Upper lobe of left lung (tissue), 6 donors: ENCODE results near the gene IGF2BP1. TPM values are rescaled to one million over a fixed set of nuclear protein-coding genes. Genes with fewer than 3 reads are reported as not detected.

ENCODE experiments used
- ATAC-seq, 2 donors: fragments of 200-7000 bp; cut with Tn5 transposase; one replicate each; pipeline ENCODE4 v1.9.1; 2022; ENCODE audit warnings: mild to moderate bottlenecking in 2 of 2, moderate library complexity in 2 of 2; ENCODE audit not compliant: low FRiP score in 2 of 2
- DNase-seq, 2 donors: peaks; one replicate each; pipeline ENCODE4 v3.0.0-alpha.2; 2019 to 2020
- H3K27ac ChIP-seq, 4 donors: fragments of 200-600 bp; sonication (generic); one replicate each; pipeline ENCODE4 v1.5.1; 2016 to 2019
- H3K27me3 ChIP-seq, 4 donors: fragments of 200-600 bp; sonication (generic); one replicate each; pipeline ENCODE4 v1.5.1; 2017 to 2019
- H3K36me3 ChIP-seq, 4 donors: fragments of 200-600 bp; sonication (generic); one replicate each; pipeline ENCODE4 v1.5.1; 2016 to 2019
- H3K4me1 ChIP-seq, 4 donors: fragments of 200-600 bp; sonication (generic); one replicate each; pipeline ENCODE4 v1.5.1; 2018 to 2019
- H3K4me3 ChIP-seq, 4 donors: fragments of 200-600 bp; sonication (generic); one replicate each; pipeline ENCODE4 v1.5.1; 2017 to 2019; ENCODE audit warnings: mild to moderate bottlenecking in 2 of 4, moderate library complexity in 1 of 4
- H3K9me3 ChIP-seq, 4 donors: fragments of 200-600 bp; sonication (generic); one replicate each; pipeline ENCODE4 v1.5.1; 2018 to 2019
- CTCF ChIP-seq, 6 experiments: fragments of 450-650 bp in 4 of 6; fragments of 200-600 bp in 2 of 6; sonication (generic) in 2 of 6; IDR thresholded peaks; one replicate each; pipeline ENCODE4 v1.5.1; 2016 to 2019; ENCODE audit warnings: antibody characterized with exemption in 6 of 6
- EP300 ChIP-seq, 4 donors: sonication (generic); formaldehyde crosslinking; IDR thresholded peaks; one replicate each; pipeline ENCODE4 v1.5.1; 2017; ENCODE audit warnings: antibody characterized with exemption in 4 of 4, control low read depth in 2 of 4
- POLR2A ChIP-seq, 4 donors: fragments of 450-650 bp; IDR thresholded peaks; one replicate each; pipeline ENCODE4 v1.5.1; 2016 to 2017; ENCODE audit warnings: antibody characterized with exemption in 4 of 4, mild to moderate bottlenecking in 2 of 4
- POLR2AphosphoS5 ChIP-seq, 2 donors: sonication (generic); formaldehyde crosslinking; IDR thresholded peaks; one replicate each; pipeline ENCODE4 v1.5.1; 2017; ENCODE audit warnings: antibody characterized with exemption in 2 of 2
- WGBS, 2 donors: methylation state at CpG; one replicate each; pipeline ENCODE4 v1.1.5; 2017 to 2018; 5-methylcytosine and 5-hydroxymethylcytosine counted together
- total RNA-seq, 6 donors: library from RNA; depleted of rRNA in 4 of 6; stranded (reverse); fragments of >200 nt in 4 of 6; gene quantifications; one replicate each; pipeline versions ENCODE4 v1.1.0 to v1.2.1, GENCODE V29; 2016 to 2021
- donor health status: DM: no; HTN: no; CAD: no; lungs with moderate emphysema.
- donor health status: DM: no; HTN: yes; CAD: no; lungs with severe emphysema.

IGF2BP1 gene
- total RNA-seq, 6 donors from 2014 or later = 1.3 to 1.4 TPM; not detected in 4

GRCh38 chr17:49067163-49067562, 70.0 kb downstream of the IGF2BP1 start:
- no peak for ATAC-seq
- WGBS, 2 donors = 80 to 84% methylated on average over 6 to 8 of the region's 8 CpGs
- TF ChIP-seq CTCF (IDR thresholded peaks at IDR 0.05) (no peak), POLR2AphosphoS5 (IDR thresholded peaks at IDR 0.05) (no peak), POLR2A (IDR thresholded peaks at IDR 0.05) (no peak), EP300 (IDR thresholded peaks at IDR 0.05) (no peak)
- H3K4me1 ChIP-seq = no peaks in the 10 kb centered on the region
- H3K9me3 ChIP-seq = no peaks in the 10 kb centered on the region
- H3K27ac ChIP-seq = no peak overlapping the region
- H3K36me3 ChIP-seq = no peaks in the 10 kb centered on the region
- DNase-seq = no peak
- H3K27me3 ChIP-seq = no peaks in the 10 kb centered on the region
- no peak overlapping the region for H3K4me3 ChIP-seq

- H3K9me3 ChIP-seq = no peaks in the 10 kb centered on the region
- no peaks in the 10 kb centered on the region for H3K4me1 ChIP-seq
- ATAC-seq (no peak), DNase-seq (no peak)
- TF ChIP-seq CTCF (IDR thresholded peaks at IDR 0.05) (no peak), POLR2A (IDR thresholded peaks at IDR 0.05) (no peak), EP300 (IDR thresholded peaks at IDR 0.05) (no peak), POLR2AphosphoS5 (IDR thresholded peaks at IDR 0.05) (no peak)
- WGBS, 2 donors = 88 to 100% methylated on average over 2 of the region's 2 CpGs
- no peak overlapping the region for H3K27ac ChIP-seq
- H3K36me3 ChIP-seq = no peaks in the 10 kb centered on the region
- no peak overlapping the region for H3K4me3 ChIP-seq
- H3K27me3 ChIP-seq = no peaks in the 10 kb centered on the region
Observed at GRCh38 chr17:49069585-49070273, 72.5 kb downstream of the IGF2BP1 start.

- Histone ChIP-seq H3K27ac (no peak overlapping the region), H3K9me3 (no peaks in the 10 kb centered on the region), H3K4me3 (no peak overlapping the region), H3K4me1 (no peaks in the 10 kb centered on the region), H3K27me3 (no peaks in the 10 kb centered on the region), H3K36me3 (no peaks in the 10 kb centered on the region)
- no peak for ATAC-seq
- no peak for DNase-seq
- 0 to 29% methylated on average over 1 of the region's 1 CpG for WGBS, 2 donors
- TF ChIP-seq POLR2A (IDR thresholded peaks at IDR 0.05) (no peak), EP300 (IDR thresholded peaks at IDR 0.05) (no peak), POLR2AphosphoS5 (IDR thresholded peaks at IDR 0.05) (no peak), CTCF (IDR thresholded peaks at IDR 0.05) (no peak)
Observed at GRCh38 chr17:49071106-49071505, 73.9 kb downstream of the IGF2BP1 start.

- DNase-seq = no peak
- Histone ChIP-seq H3K27me3 (no peaks in the 10 kb centered on the region), H3K4me3 (no peak overlapping the region), H3K36me3 (no peaks in the 10 kb centered on the region), H3K9me3 (no peaks in the 10 kb centered on the region), H3K4me1 (no peaks in the 10 kb centered on the region), H3K27ac (no peak overlapping the region)
- 85 to 87% methylated on average over 3 of the region's 3 CpGs for WGBS, 2 donors
- TF ChIP-seq CTCF (IDR thresholded peaks at IDR 0.05) (no peak), POLR2AphosphoS5 (IDR thresholded peaks at IDR 0.05) (no peak)
- no peak for ATAC-seq
Observed at GRCh38 chr17:49074851-49075540, 77.8 kb downstream of the IGF2BP1 start.
